Activated T-cell treated with anti-CD3 and anti-CD28 coated beads, Interleukin-2, amount 50 U/mL, for 4 hours (primary cell): ENCODE data around the gene RALY. TPM values are rescaled to one million over a fixed set of nuclear protein-coding genes. Genes with fewer than 3 reads are reported as not detected.

Experiments
- ATAC-seq, 2 donors: fragments of 200-7000 bp; cut with Tn5 transposase; one replicate each; pipeline ENCODE4 v1.10.0; 2021
- DNase-seq: peaks from one replicate; pipeline ENCODE4 v3.0.0-alpha.2; 2020
- H3K27me3 Mint-ChIP-seq: one replicate; pipeline ENCODE4 v1.8.0; 2021; ENCODE audit warnings: low read depth, mixed read lengths
- H3K36me3 Mint-ChIP-seq: one replicate; pipeline ENCODE4 v1.8.0; 2022; ENCODE audit warnings: mixed read lengths; ENCODE audit not compliant: insufficient read depth
- H3K4me1 Mint-ChIP-seq: one replicate; pipeline ENCODE4 v1.8.0; 2021; ENCODE audit warnings: low read depth, mixed read lengths
- H3K4me3 Mint-ChIP-seq: one replicate; pipeline ENCODE4 v1.8.0; 2021; ENCODE audit warnings: mild to moderate bottlenecking, moderate library complexity, mixed read lengths
- H3K9me3 Mint-ChIP-seq: one replicate; pipeline ENCODE4 v1.8.0; 2021; ENCODE audit warnings: mixed read lengths
- total RNA-seq, 3 donors: library from RNA; stranded (reverse); gene quantifications; one replicate each; pipeline ENCODE4 v1.2.1, GENCODE V29; 2021

Gene RALY
- total RNA-seq, 3 donors from 2014 or later = 142 to 148 (median 144) TPM

- Mint-ChIP-seq H3K9me3 (no peaks in the 10 kb centered on the region), H3K4me1 (peaks cover 91% of the 10 kb centered on the region), H3K36me3 (peaks cover 4% of the 10 kb centered on the region), H3K4me3 (no peak overlapping the region), H3K27me3 (no peaks in the 10 kb centered on the region)
- ATAC-seq (no peak), DNase-seq (no peak)
These were observed 47.5 kb downstream of the RALY start for GRCh38 chr20:34041226-34041625.

- H3K4me1 Mint-ChIP-seq = peaks cover 86% of the 10 kb centered on the region
- H3K36me3 Mint-ChIP-seq = peaks cover 4% of the 10 kb centered on the region
- H3K27me3 Mint-ChIP-seq = no peaks in the 10 kb centered on the region
- ATAC-seq (no peak), DNase-seq (no peak)
- H3K9me3 Mint-ChIP-seq = no peaks in the 10 kb centered on the region
- H3K4me3 Mint-ChIP-seq = no peak overlapping the region
These were observed 48.6 kb downstream of the RALY start for GRCh38 chr20:34042262-34042661.

DNA sequence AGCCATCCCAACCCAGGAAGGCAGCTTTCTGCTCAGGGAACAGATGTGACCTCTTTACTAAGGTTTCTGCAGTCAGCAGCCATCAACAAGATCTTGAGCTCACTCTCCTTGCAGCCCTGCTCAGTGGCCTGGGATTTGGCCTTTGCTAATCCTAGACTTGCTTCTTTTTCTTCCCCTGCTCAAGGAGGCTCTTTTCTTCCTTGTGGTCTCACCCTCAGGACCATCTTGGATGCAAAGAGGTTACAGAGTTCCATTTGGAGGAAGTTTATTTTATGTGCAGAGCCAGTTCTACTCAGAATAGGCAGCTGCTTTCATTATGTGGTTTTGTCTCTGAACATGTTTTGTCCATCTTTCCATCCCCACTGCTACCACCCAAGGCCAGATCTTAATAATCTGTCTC, 49.3 kb downstream of the RALY start:
- H3K4me1 Mint-ChIP-seq = peaks cover 84% of the 10 kb centered on the region
- peaks cover 4% of the 10 kb centered on the region for H3K36me3 Mint-ChIP-seq
- DNase-seq (no peak), ATAC-seq (no peak)
- H3K9me3 Mint-ChIP-seq = no peaks in the 10 kb centered on the region
- no peak overlapping the region for H3K4me3 Mint-ChIP-seq
- H3K27me3 Mint-ChIP-seq = no peaks in the 10 kb centered on the region

DNA sequence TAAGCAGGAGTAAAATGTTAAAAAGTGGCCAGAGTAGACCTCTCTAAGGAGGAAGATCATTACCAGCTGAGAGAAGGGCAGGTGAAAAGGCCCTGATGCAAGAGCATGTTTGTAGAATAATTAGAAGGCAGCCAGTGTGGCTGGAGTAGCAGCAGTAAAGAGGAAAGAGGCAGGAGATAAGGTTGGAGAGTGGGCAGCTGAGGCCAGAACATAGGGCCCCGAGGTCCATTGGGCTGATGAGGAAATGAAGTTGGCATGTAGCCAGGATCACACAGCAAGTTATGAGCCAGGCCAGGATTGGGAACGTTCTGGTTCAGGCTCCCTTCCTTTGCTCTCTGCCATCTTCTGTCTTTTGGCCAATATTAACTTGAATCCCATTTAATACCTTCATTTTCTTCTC, 51.6 kb downstream of the RALY start:
- Mint-ChIP-seq H3K27me3 (no peaks in the 10 kb centered on the region), H3K4me1 (peaks cover 83% of the 10 kb centered on the region), H3K4me3 (no peak overlapping the region), H3K9me3 (no peaks in the 10 kb centered on the region), H3K36me3 (peaks cover 2% of the 10 kb centered on the region)
- DNase-seq (no peak), ATAC-seq (no peak)

DNA sequence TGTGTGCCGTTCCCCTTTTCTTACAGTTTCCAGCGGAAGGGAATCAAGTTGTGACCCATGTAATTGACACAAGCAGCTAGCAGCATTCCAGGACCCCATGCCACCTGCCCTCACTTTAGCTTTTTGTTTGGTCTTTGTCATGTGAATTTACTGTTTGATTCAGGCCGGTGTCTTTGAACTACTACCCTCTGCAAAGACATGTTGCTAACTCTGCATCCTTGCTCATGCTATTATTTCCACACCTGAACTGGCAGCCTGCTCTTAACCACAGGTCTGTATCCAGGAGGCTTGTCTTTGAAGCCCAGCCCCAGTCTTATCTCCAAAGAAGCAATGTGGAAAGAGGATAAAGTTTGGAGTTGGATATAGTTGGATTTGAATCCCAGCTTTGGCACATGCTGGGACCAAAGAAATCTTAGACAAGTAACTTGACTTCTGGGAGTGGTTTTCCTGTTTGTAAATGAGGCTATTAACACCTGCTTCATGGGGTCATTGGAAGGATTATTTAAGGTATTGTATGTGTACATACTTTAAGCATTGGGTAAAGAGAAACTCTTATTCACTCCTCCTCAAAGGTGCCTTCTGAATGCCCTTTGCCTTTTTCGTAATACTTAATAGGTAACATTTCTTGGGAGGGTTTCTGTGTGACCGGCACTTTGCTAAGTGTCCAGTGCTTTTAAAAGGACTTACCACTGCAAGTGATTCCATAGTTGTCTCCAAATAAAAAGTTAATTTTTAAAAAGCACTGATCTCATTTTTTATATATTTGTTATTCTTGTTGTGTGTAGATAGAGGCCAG, 52.4 kb downstream of the RALY start:
- ATAC-seq (no peak), DNase-seq (no peak)
- H3K27me3 Mint-ChIP-seq = no peaks in the 10 kb centered on the region
- H3K4me3 Mint-ChIP-seq = no peak overlapping the region
- no peaks in the 10 kb centered on the region for H3K9me3 Mint-ChIP-seq
- H3K4me1 Mint-ChIP-seq = peaks cover 81% of the 10 kb centered on the region
- peaks cover 2% of the 10 kb centered on the region for H3K36me3 Mint-ChIP-seq

GRCh38 chr20:34047010-34047687, 53.4 kb downstream of the RALY start:
- DNase-seq (no peak), ATAC-seq (no peak)
- Mint-ChIP-seq H3K4me1 (peaks cover 76% of the 10 kb centered on the region), H3K27me3 (no peaks in the 10 kb centered on the region), H3K9me3 (no peaks in the 10 kb centered on the region), H3K36me3 (peaks cover 2% of the 10 kb centered on the region), H3K4me3 (no peak overlapping the region)

DNA sequence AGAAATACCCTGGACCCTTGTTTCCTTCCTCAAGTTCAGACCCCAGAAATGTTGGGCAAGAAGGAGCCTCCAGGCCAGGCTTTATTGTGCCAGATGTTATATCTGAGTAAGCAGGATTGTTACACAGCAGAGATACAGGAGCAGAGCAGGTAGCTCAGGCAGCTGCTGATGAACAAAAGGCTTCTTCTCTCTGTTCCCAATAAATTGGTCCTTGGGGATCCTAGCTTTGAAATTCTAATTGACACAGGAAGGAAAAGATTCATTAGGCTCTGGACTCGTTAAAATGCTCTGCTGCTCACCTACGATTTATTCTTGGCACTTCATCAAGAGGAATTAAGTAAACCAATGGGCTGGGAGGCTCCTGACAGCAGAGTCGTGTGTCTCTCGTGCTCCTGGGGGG, 54.2 kb downstream of the RALY start:
- peaks cover 2% of the 10 kb centered on the region for H3K36me3 Mint-ChIP-seq
- peaks cover 74% of the 10 kb centered on the region for H3K4me1 Mint-ChIP-seq
- ATAC-seq (no peak), DNase-seq (no peak)
- no peaks in the 10 kb centered on the region for H3K9me3 Mint-ChIP-seq
- H3K4me3 Mint-ChIP-seq = no peak overlapping the region
- no peaks in the 10 kb centered on the region for H3K27me3 Mint-ChIP-seq

DNA sequence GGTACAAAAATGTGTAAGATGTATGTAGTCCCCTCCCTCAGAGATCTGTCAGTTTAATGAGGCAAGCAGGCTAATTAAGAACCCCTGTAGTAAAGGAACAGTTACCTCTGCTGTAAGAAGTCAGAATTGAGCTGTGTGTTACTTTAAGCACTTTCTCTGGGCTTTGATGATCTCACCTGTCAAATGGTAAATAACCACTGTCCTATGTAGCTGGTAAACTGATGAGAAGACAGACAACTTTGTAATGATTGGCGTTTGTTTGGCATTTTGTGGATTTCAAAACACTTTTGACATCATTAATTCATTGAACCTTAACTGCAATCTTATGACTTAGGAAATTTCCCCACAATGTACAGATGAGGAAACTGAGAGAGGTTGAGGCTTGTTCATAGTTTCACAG, 55.7 kb downstream of the RALY start:
- DNase-seq (no peak), ATAC-seq (no peak)
- no peak overlapping the region for H3K4me3 Mint-ChIP-seq
- no peaks in the 10 kb centered on the region for H3K27me3 Mint-ChIP-seq
- no peaks in the 10 kb centered on the region for H3K36me3 Mint-ChIP-seq
- peaks cover 76% of the 10 kb centered on the region for H3K4me1 Mint-ChIP-seq
- H3K9me3 Mint-ChIP-seq = no peaks in the 10 kb centered on the region

- Mint-ChIP-seq H3K27me3 (no peaks in the 10 kb centered on the region), H3K9me3 (no peaks in the 10 kb centered on the region), H3K4me1 (peaks cover 78% of the 10 kb centered on the region), H3K4me3 (no peak overlapping the region), H3K36me3 (no peaks in the 10 kb centered on the region)
- ATAC-seq (no peak), DNase-seq (no peak)
These were observed 56.4 kb downstream of the RALY start for GRCh38 chr20:34049897-34050695.

- DNase-seq (no peak), ATAC-seq (no peak)
- no peaks in the 10 kb centered on the region for H3K27me3 Mint-ChIP-seq
- peaks cover 77% of the 10 kb centered on the region for H3K4me1 Mint-ChIP-seq
- H3K9me3 Mint-ChIP-seq = no peaks in the 10 kb centered on the region
- peaks cover 2% of the 10 kb centered on the region for H3K36me3 Mint-ChIP-seq
- H3K4me3 Mint-ChIP-seq = no peak overlapping the region
These were observed 58.7 kb downstream of the RALY start for GRCh38 chr20:34052414-34052813.

GRCh38 chr20:34055290-34055689, 61.6 kb downstream of the RALY start:
- H3K9me3 Mint-ChIP-seq = no peaks in the 10 kb centered on the region
- H3K4me3 Mint-ChIP-seq = no peak overlapping the region
- peaks cover 78% of the 10 kb centered on the region for H3K4me1 Mint-ChIP-seq

DNA sequence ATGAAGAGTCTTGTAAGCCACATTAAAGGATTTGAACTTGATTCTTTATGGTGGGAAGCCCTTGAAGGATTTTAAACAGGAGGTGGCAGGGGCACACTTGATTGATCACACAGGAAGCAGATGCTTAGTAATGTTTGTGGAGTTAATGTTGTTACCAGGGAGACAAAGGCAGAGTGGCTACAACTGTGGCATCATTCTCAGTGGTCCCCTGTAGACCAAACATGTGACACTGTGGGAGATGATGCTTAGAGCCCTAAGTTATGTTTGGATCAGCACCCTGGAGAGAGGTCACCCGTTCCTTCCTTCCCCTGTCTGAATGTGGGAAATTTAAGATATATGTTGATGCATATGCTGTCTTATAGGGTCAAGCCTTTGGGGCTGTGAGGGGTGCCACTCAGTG, 65.1 kb downstream of the RALY start:
- H3K4me3 Mint-ChIP-seq = no peak overlapping the region
- H3K4me1 Mint-ChIP-seq = peaks cover 78% of the 10 kb centered on the region
- peaks cover 4% of the 10 kb centered on the region for H3K36me3 Mint-ChIP-seq
- no peaks in the 10 kb centered on the region for H3K27me3 Mint-ChIP-seq
- ATAC-seq = peak; percentile 56 to 61
- H3K9me3 Mint-ChIP-seq = no peaks in the 10 kb centered on the region
- DNase-seq = no peak

More at GRCh38 chr20:34055290-34055689, 61.6 kb downstream of the RALY start:
- H3K36me3 Mint-ChIP-seq = peaks cover 2% of the 10 kb centered on the region
- DNase-seq (no peak), ATAC-seq (no peak)
- H3K27me3 Mint-ChIP-seq = no peaks in the 10 kb centered on the region

DNA sequence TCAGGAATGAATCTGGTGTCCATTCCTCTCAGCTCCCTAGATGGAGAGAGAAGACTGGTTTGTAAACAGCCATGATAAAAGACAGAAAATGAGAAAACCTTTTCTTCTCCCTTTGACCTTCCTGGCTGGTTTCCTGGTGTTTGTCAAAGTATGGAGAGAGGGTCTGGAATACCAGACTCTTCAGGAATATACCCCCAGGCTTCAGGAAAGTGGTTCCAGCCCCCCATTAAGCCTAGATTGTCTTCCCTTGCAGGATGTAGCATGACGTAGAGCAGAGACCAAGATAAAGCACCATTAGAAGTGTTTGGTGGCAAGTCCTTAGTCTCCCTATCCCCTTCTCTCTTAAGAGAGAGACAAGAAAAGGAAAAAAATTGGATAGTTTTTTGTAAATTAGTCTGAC, 67.3 kb downstream of the RALY start:
- peaks cover 8% of the 10 kb centered on the region for H3K36me3 Mint-ChIP-seq
- peaks cover 67% of the 10 kb centered on the region for H3K4me1 Mint-ChIP-seq
- ATAC-seq (no peak), DNase-seq (no peak)
- no peaks in the 10 kb centered on the region for H3K27me3 Mint-ChIP-seq
- H3K9me3 Mint-ChIP-seq = no peaks in the 10 kb centered on the region
- no peak overlapping the region for H3K4me3 Mint-ChIP-seq

GRCh38 chr20:34061695-34062094, 68.0 kb downstream of the RALY start:
- H3K36me3 Mint-ChIP-seq = peaks cover 6% of the 10 kb centered on the region
- peaks cover 60% of the 10 kb centered on the region for H3K4me1 Mint-ChIP-seq
- no peaks in the 10 kb centered on the region for H3K27me3 Mint-ChIP-seq
- ATAC-seq (no peak), DNase-seq (no peak)
- H3K9me3 Mint-ChIP-seq = no peaks in the 10 kb centered on the region
- no peak overlapping the region for H3K4me3 Mint-ChIP-seq
